Parathyroid adenoma (tissue), 2 donors: ENCODE measurements around the gene SARDH.

Source experiments
- H2AFZ ChIP-seq: fragments of 300-600 bp; sonication (generic); one replicate; pipeline ENCODE4 v1.7.0; 2017; ENCODE audit warnings: antibody characterized with exemption, mild to moderate bottlenecking
- H3K27ac ChIP-seq: fragments of 300-600 bp; sonication (generic); one replicate; pipeline ENCODE4 v1.7.0; 2017
- H3K27me3 ChIP-seq: fragments of 300-600 bp; sonication (generic); one replicate; pipeline ENCODE4 v1.7.0; 2017; ENCODE audit warnings: low read length; ENCODE audit not compliant: control insufficient read depth, insufficient read depth
- H3K36me3 ChIP-seq: fragments of 300-600 bp; sonication (generic); one replicate; pipeline ENCODE4 v1.7.0; 2017; ENCODE audit warnings: low read length; ENCODE audit not compliant: control insufficient read depth, insufficient read depth
- H3K4me1 ChIP-seq: fragments of 300-600 bp; sonication (generic); one replicate; pipeline ENCODE4 v1.7.0; 2017; ENCODE audit warnings: control low read depth
- H3K4me2 ChIP-seq: fragments of 300-600 bp; sonication (generic); one replicate; pipeline ENCODE4 v1.7.0; 2017; ENCODE audit warnings: low read length
- H3K4me3 ChIP-seq: fragments of 300-600 bp; sonication (generic); one replicate; pipeline ENCODE4 v1.7.0; 2017; ENCODE audit warnings: low read depth, low read length
- H3K79me2 ChIP-seq: fragments of 300-600 bp; sonication (generic); one replicate; pipeline ENCODE4 v1.7.0; 2017; ENCODE audit warnings: control low read depth
- H3K9ac ChIP-seq: fragments of 300-600 bp; sonication (generic); one replicate; pipeline ENCODE4 v1.7.0; 2017; ENCODE audit warnings: mild to moderate bottlenecking
- H3K9me3 ChIP-seq: fragments of 300-600 bp; sonication (generic); one replicate; pipeline ENCODE4 v1.7.0; 2017; ENCODE audit warnings: low read length; ENCODE audit not compliant: control insufficient read depth
- TF ChIP-seq, protein P1 (sequence below): fragments of 300-600 bp; sonication (generic); IDR thresholded peaks from one replicate; pipeline ENCODE4 v1.7.0; 2017; ENCODE audit warnings: antibody characterized with exemption, mild to moderate bottlenecking
- donor health status: primary hyperparathyroidism.

The SARDH gene

DNA sequence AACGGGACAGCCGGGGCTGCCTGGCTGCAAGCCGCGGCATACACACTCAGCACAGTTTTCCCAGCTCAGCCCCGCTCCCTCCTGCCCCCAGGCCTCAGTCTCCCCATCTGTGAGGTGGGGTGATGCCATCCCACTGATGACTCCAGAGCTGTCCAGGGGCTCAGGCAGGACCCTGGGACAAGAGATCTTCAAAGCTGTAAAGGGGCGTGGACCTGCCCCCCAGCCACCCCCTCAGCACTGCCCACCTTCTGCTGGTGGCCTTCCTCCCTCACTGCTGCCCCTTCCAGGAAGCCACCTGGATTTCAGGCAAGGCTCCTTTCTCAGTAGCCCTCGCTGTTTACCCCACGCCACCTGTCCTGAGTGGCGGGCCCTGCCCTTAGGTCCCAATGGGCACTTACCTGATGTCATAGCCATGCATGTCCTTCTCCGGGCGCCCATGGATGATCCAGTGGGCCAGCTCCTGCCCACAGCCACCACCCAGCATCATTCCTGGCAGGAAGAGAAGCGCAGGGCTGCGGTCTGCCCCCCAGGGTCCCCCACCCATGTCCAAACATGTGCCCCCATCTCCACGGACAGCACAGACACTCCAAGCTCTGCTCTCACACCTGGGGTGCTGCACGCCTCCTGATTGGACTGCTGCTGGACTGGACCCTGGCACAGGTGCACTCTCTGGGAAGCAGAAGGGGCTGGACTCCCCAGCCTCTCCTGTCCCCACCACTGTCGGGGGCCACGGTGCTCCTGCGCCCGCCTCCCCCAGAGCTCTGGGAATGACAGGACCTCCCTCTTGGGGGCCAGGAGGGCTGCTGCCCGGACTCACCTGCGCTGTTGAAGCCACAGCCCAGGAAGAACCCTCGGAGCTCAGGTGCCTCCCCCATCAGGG lies 25.7 kb downstream of the SARDH start:
- Histone ChIP-seq H3K27ac (no peak overlapping the region), H3K27me3 (no peaks in the 10 kb centered on the region), H3K4me1 (no peaks in the 10 kb centered on the region), H3K4me2 (no peak overlapping the region), H3K9me3 (no peaks in the 10 kb centered on the region), H3K79me2 (no peaks in the 10 kb centered on the region), H3K36me3 (no peaks in the 10 kb centered on the region), H2AFZ (no peak overlapping the region), H3K4me3 (no peak overlapping the region), H3K9ac (no peak overlapping the region)
- TF ChIP-seq, protein P1, sequence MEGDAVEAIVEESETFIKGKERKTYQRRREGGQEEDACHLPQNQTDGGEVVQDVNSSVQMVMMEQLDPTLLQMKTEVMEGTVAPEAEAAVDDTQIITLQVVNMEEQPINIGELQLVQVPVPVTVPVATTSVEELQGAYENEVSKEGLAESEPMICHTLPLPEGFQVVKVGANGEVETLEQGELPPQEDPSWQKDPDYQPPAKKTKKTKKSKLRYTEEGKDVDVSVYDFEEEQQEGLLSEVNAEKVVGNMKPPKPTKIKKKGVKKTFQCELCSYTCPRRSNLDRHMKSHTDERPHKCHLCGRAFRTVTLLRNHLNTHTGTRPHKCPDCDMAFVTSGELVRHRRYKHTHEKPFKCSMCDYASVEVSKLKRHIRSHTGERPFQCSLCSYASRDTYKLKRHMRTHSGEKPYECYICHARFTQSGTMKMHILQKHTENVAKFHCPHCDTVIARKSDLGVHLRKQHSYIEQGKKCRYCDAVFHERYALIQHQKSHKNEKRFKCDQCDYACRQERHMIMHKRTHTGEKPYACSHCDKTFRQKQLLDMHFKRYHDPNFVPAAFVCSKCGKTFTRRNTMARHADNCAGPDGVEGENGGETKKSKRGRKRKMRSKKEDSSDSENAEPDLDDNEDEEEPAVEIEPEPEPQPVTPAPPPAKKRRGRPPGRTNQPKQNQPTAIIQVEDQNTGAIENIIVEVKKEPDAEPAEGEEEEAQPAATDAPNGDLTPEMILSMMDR = no peak

- TF ChIP-seq, protein P1 = no peak
- Histone ChIP-seq H3K4me3 (no peak overlapping the region), H3K27ac (no peak overlapping the region), H3K4me2 (no peak overlapping the region), H2AFZ (no peak overlapping the region), H3K79me2 (no peaks in the 10 kb centered on the region), H3K9me3 (no peaks in the 10 kb centered on the region), H3K4me1 (no peaks in the 10 kb centered on the region), H3K9ac (no peak overlapping the region), H3K27me3 (no peaks in the 10 kb centered on the region), H3K36me3 (no peaks in the 10 kb centered on the region)
These were observed 26.5 kb downstream of the SARDH start for GRCh38 chr9:133711428-133712220.

DNA sequence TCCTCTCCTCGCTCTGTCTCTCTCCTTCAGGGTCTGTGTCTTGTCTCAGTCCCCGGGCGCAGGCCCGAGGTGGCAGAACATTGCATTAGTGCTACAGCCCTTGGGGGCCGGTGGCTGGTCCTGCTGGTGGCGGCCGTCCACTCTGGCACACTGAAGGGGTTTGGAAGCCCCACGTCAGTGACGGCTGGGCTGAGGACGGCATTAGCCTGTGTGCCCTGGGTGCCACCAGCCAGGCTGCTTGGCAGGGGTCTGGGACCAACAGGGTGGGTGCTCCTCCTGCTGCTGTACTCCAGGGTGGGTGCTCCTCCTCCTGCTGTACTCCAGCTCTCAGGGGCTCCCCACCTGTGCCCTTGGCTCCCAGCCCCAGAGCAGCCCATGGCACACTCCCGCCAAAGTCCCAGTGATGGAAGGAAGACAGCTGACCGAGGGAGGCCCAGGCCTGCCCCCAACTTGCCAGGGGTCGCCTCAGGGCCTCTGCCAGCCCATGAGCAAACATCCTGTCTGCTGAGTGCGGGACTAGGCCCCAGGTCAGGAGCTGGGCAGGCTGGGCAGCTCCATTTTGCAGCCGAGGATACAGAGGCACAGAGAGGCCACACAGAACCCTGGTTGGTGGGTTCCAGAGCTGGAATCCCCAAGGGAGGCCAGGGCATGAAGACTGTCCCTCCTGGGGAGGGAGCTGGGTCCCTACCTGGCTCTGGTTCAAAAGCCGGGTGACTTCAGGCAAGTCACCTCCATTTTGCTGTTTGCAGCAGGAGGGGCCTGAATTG lies 27.3 kb downstream of the SARDH start:
- Histone ChIP-seq H3K4me3 (no peak overlapping the region), H2AFZ (no peak overlapping the region), H3K4me2 (no peak overlapping the region), H3K27ac (no peak overlapping the region), H3K9me3 (no peaks in the 10 kb centered on the region), H3K36me3 (no peaks in the 10 kb centered on the region), H3K27me3 (no peaks in the 10 kb centered on the region), H3K4me1 (no peaks in the 10 kb centered on the region), H3K79me2 (no peaks in the 10 kb centered on the region), H3K9ac (no peak overlapping the region)
- TF ChIP-seq, protein P1 = no peak

DNA sequence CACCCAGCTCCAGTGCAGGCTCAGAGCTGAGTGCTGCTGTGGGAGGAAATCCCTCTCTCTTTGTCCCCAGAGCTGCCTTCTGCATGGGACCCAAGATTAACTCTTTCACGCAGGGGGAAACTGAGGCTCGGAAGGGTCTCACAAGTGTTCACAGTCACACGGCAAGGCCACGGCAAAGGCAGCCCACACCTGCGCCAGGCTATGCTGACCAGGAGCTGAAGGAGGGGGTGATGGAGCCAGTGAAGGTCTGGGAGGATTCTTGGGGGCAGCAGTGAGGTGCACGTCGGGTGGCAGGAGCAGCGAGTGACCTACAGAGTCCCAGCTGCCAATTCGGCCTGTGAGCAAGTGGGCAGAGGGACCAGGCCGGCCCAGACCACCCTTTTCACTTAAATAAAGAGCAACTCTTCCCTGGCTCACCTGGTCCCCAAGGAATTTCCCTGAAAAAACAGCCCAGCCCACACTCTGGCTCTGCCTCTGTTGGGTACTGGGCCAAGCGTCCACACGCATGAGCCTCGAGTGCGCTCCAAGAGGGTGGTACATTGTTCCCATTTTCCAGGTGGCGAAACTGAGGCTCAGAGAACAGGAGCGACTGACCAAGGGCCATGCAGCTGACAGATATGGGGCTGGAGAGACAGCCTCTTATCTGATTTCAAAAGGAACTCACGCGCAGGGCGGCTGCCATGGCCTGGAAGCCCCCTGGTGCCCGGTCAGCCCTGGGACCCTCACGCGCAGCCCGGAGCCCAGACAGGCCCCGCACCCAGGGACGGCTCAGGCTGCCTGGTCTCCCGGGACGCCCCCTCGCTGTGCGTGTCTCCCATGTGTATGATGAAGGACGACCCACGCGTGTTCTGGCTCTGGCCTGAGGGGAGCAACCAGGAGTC lies 28.2 kb downstream of the SARDH start:
- no peaks in the 10 kb centered on the region for H3K4me1 ChIP-seq
- no peaks in the 10 kb centered on the region for H3K36me3 ChIP-seq
- H3K9me3 ChIP-seq = no peaks in the 10 kb centered on the region
- TF ChIP-seq, protein P1 = no peak
- no peak overlapping the region for H3K4me2 ChIP-seq
- no peaks in the 10 kb centered on the region for H3K27me3 ChIP-seq
- no peak overlapping the region for H3K27ac ChIP-seq
- no peak overlapping the region for H2AFZ ChIP-seq
- H3K79me2 ChIP-seq = no peaks in the 10 kb centered on the region
- no peak overlapping the region for H3K9ac ChIP-seq
- H3K4me3 ChIP-seq = no peak overlapping the region
